B cell (primary cell): ENCODE data around the gene PGAP3. TPM values are rescaled to one million over a fixed set of nuclear protein-coding genes. Genes with fewer than 3 reads are reported as not detected.

Experiments used
- ATAC-seq: fragments of 200-7000 bp; cut with Tn5 transposase; one replicate; pipeline ENCODE4 v1.10.0; 2021; ENCODE audit warnings: low read depth, mild to moderate bottlenecking, moderate number of reproducible peaks, moderate library complexity
- CTCF ChIA-PET: fragments of 350-600 bp; sonication (Branson Sonifier 250); formaldehyde crosslinking; loops from one replicate; lab custom pipeline; 2021; ENCODE audit warnings: antibody characterized with exemption, inconsistent platforms; lab: Charles Lee
- POLR2A ChIA-PET: fragments of 350-600 bp; sonication (Branson Sonifier 250); formaldehyde crosslinking; loops from one replicate; lab custom pipeline; 2021; ENCODE audit warnings: antibody characterized with exemption; lab: Charles Lee
- DNase-seq: peaks from one replicate; pipeline ENCODE4 v3.0.0; 2013
- H2AFZ ChIP-seq: 2 replicates; pipeline ENCODE4 v1.6.1; 2012; ENCODE audit warnings: mild to moderate bottlenecking, low read depth, low read length; ENCODE audit not compliant: insufficient read depth, poor library complexity, severe bottlenecking
- H3K27ac ChIP-seq, 2 donors: 1 replicate in 1 of 2; 2 replicates in 1 of 2; pipeline ENCODE4 v1.5.1; 2012 to 2013; ENCODE audit warnings: low read length in 2 of 2, mild to moderate bottlenecking in 2 of 2, moderate library complexity in 1 of 2
- H3K27me3 ChIP-seq, 4 experiments: fragments of 200-600 bp in 1 of 4; sonication (generic) in 1 of 4; replicated peaks in 1 of 4; 1 replicate in 2 of 4; 2 replicates in 2 of 4; pipeline versions ENCODE4 v1.6.1 to v1.7.0; 2013 to 2016; ENCODE audit warnings: low read length in 3 of 4, mild to moderate bottlenecking in 2 of 4, mixed read lengths in 1 of 4, moderate library complexity in 1 of 4; ENCODE audit not compliant: insufficient read depth in 4 of 4, control insufficient read depth in 3 of 4; ENCODE audit errors: control extremely low read depth in 1 of 4
- H3K36me3 ChIP-seq, 2 experiments: replicated peaks in 1 of 2; 1 replicate in 1 of 2; 2 replicates in 1 of 2; pipeline versions ENCODE4 v1.6.1 to v1.7.1; 2013; ENCODE audit warnings: low read length in 1 of 2; ENCODE audit not compliant: insufficient read depth in 2 of 2, control insufficient read depth in 1 of 2; ENCODE audit errors: control extremely low read depth in 1 of 2, extremely low read depth in 1 of 2
- H3K4me1 ChIP-seq, 2 donors: fragments of 200-600 bp in 1 of 2; sonication (generic) in 1 of 2; 1 replicate in 1 of 2; 2 replicates in 1 of 2; pipeline versions ENCODE4 v1.5.1 to v1.6.1; 2013 to 2017; ENCODE audit warnings: low read length in 2 of 2; ENCODE audit not compliant: control insufficient read depth in 2 of 2, insufficient read depth in 2 of 2
- H3K4me2 ChIP-seq: replicated peaks from 2 replicates; pipeline ENCODE3; 2012; ENCODE audit warnings: mild to moderate bottlenecking, low read depth, low read length; ENCODE audit not compliant: poor library complexity, severe bottlenecking
- H3K4me3 ChIP-seq, 5 experiments: fragments of 200-600 bp in 1 of 5; sonication (generic) in 1 of 5; 1 replicate in 3 of 5; 2 replicates in 2 of 5; pipeline versions ENCODE4 v1.5.1 to v1.7.0; 2011 to 2016; ENCODE audit warnings: low read length in 4 of 5, mild to moderate bottlenecking in 4 of 5, low read depth in 2 of 5, control low read depth in 1 of 5, moderate library complexity in 1 of 5; ENCODE audit not compliant: insufficient read depth in 1 of 5; ENCODE audit errors: control extremely low read depth in 1 of 5, extremely low read depth in 1 of 5
- H3K79me2 ChIP-seq: fragments of 200-600 bp; sonication (generic); one replicate; pipeline ENCODE4 v1.6.0; 2016; ENCODE audit warnings: low read length; ENCODE audit not compliant: control insufficient read depth, insufficient read depth
- H3K9ac ChIP-seq: fragments of 200-600 bp; sonication (generic); 2 replicates; pipeline ENCODE4 v1.6.1; 2017; ENCODE audit warnings: mild to moderate bottlenecking, low read length, moderate library complexity
- H3K9me3 ChIP-seq, 3 donors: one replicate each; pipeline versions ENCODE4 v1.6.1 to v1.7.1; 2013; ENCODE audit warnings: low read length in 2 of 3; ENCODE audit not compliant: control insufficient read depth in 2 of 3, insufficient read depth in 1 of 3; ENCODE audit errors: control extremely low read depth in 1 of 3
- H4K20me1 ChIP-seq: 2 replicates; pipeline ENCODE4 v1.6.0; 2012; ENCODE audit warnings: mild to moderate bottlenecking, low read length; ENCODE audit not compliant: insufficient read depth, control insufficient read depth, poor library complexity, severe bottlenecking
- H3K27ac Mint-ChIP-seq: one replicate; pipeline ENCODE4 v1.8.0; 2021; ENCODE audit warnings: mixed read lengths
- H3K27me3 Mint-ChIP-seq: one replicate; pipeline ENCODE4 v1.8.0; 2021; ENCODE audit warnings: mixed read lengths
- H3K4me1 Mint-ChIP-seq: one replicate; pipeline ENCODE4 v1.8.0; 2021; ENCODE audit warnings: mixed read lengths
- H3K4me3 Mint-ChIP-seq: one replicate; pipeline ENCODE4 v1.8.0; 2021; ENCODE audit warnings: mixed read lengths
- H3K9me3 Mint-ChIP-seq: one replicate; pipeline ENCODE4 v1.8.0; 2022; ENCODE audit warnings: mixed read lengths; ENCODE audit not compliant: insufficient read depth
- CTCF ChIP-seq: fragments of 200-600 bp; IDR thresholded peaks from one replicate; pipeline ENCODE4 v1.8.0; 2022; ENCODE audit warnings: antibody characterized with exemption, mild to moderate bottlenecking
- EZH2 ChIP-seq: IDR thresholded peaks from 2 replicates; pipeline ENCODE4 v1.6.1; 2012; ENCODE audit warnings: borderline replicate concordance, low read depth, mild to moderate bottlenecking, moderate library complexity, low read length; ENCODE audit not compliant: insufficient read depth, poor library complexity, severe bottlenecking
- WGBS: methylation state at CpG from one replicate; pipeline ENCODE4 v1.1.5; 2013; ENCODE audit warnings: missing lambda C conversion rate; ENCODE audit not compliant: insufficient coverage; 5-methylcytosine and 5-hydroxymethylcytosine counted together
- intact Hi-C: fragments of 100-400 bp; cut with micrococcal nuclease; formaldehyde crosslinking; loops from one replicate; pipeline ENCODE4 v1.10.0; 2022
- polyA plus RNA-seq: library from polyadenylated mRNA; depleted of rRNA; stranded (reverse); fragments of >200 nt; gene quantifications from 2 replicates; pipeline ENCODE4 v1.2.3, GENCODE V29; 2012
- total RNA-seq, 2 donors: library from RNA; stranded (reverse); fragments of 120-200 nt in 1 of 2; gene quantifications; 1 replicate in 1 of 2; 2 replicates in 1 of 2; pipeline versions ENCODE4 v1.2.3 to v1.2.4, GENCODE V29; 2013 to 2022

The PGAP3 gene
- total and polyA plus RNA-seq, 2 donors (not counting 1 experiment from before 2014, with no cell fraction given), result 27.4 to 34.3 TPM

- Histone ChIP-seq H3K79me2 (peaks cover 81% of the 10 kb centered on the region), H3K4me3 (peak within 1 kb of the TSS; percentile 76 to 94 (median 82)), H3K27ac (peak within 1 kb of the TSS; percentile 89 to 90), H3K4me1 (peaks cover 49 to 63% of the 10 kb centered on the region in 2 donors), H3K4me2 (peak within 1 kb of the TSS; percentile 80), H3K9ac (peak within 1 kb of the TSS; percentile 82), H4K20me1 (peaks cover 41% of the 10 kb centered on the region), H2AFZ (peak within 1 kb of the TSS; percentile 84), H3K27me3 (peaks cover 0 to 3% (median 0%) of the 10 kb centered on the region in 4 experiments), H3K36me3 (no peaks in the 10 kb centered on the region), H3K9me3 (no peaks in the 10 kb centered on the region)
- no peak for TF ChIP-seq CTCF
- TF ChIP-seq EZH2, result no peak
- Mint-ChIP-seq H3K27me3 (no peaks in the 10 kb centered on the region), H3K27ac (peak within 1 kb of the TSS; percentile 91), H3K9me3 (no peaks in the 10 kb centered on the region), H3K4me1 (peaks cover 60% of the 10 kb centered on the region), H3K4me3 (peak within 1 kb of the TSS; percentile 95)
- ChIA-PET POLR2A (no interaction called here), CTCF (interaction anchor here (0.9 to 5.6 kb wide), 4 partner anchors 14 to 34 kb away, joined by 3 to 61 read pairs (median 16); partner anchors contain the start of gene PNMT)
- ATAC-seq (peak; percentile 92), DNase-seq (peak; percentile 93)
- WGBS, result under 1% methylated on average over 62 of the region's 69 CpGs
- intact Hi-C loops, result loop anchor here (1.0 to 5.0 kb wide), 4 partner anchors 14 to 345 kb away; partner anchors contain the start of gene PSMD3
These were observed 50.7 kb downstream of the PGAP3 start, which contains the start of gene STARD3 for GRCh38 chr17:39636927-39637736. Gene STARD3 (plus strand): TSS chr17:39637144. CDS start chr17:39653532, 16,388 bp downstream.
